Measurements from ENCODE around the gene PDCD1. TPM values are rescaled to one million over a fixed set of nuclear protein-coding genes. Genes with fewer than 3 reads are reported as not detected.

The PDCD1 gene
- total and polyA plus RNA-seq, 2 of the 13 experiments (the other 11 are each of a cell fraction or from before 2014, with no cell fraction given): 0.04 TPM; not detected in 1

DNA sequence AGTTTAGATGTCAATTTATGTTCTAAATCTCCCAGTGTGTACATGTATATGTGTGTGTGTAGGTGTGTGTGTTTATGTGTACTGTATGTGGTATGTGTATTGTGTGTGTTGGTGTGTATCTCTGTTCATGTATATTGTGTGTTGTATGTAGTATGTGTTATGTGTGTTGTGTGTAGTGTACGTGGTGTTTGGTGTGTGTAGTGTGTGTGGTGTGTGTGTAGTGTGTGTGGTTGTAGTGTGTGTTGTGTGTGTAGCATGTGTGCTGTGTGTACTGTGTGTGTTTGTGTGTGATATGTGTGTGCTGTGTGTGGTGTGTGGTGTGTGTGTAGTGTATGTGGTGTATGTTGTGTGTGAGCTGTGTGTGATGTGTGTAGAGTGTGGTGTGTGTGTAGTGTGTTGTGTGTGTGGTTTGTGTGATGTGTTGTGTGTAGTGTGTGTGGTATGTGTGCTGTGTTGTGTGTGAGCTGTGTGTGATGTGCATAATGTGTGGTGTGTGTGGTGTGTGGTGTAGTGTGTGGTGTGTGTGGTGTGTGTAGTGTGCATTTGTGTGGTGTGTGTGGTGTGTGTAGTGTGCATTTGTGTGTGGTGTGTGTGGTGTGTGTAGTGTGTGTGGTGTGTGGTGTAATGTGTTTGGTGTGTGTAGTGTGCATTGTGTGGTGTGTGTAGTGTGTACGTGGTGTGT, 5.6 kb upstream of the PDCD1 start (continued):
- TF ChIP-seq, protein P1, sequence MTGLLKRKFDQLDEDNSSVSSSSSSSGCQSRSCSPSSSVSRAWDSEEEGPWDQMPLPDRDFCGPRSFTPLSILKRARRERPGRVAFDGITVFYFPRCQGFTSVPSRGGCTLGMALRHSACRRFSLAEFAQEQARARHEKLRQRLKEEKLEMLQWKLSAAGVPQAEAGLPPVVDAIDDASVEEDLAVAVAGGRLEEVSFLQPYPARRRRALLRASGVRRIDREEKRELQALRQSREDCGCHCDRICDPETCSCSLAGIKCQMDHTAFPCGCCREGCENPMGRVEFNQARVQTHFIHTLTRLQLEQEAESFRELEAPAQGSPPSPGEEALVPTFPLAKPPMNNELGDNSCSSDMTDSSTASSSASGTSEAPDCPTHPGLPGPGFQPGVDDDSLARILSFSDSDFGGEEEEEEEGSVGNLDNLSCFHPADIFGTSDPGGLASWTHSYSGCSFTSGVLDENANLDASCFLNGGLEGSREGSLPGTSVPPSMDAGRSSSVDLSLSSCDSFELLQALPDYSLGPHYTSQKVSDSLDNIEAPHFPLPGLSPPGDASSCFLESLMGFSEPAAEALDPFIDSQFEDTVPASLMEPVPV (CRISPR knock-in tag; IDR thresholded peaks at IDR 0.05): no peak
- TF ChIP-seq ZNF333 (CRISPR knock-in tag; IDR thresholded peaks at IDR 0.05; ENCODE audit: borderline replicate concordance) (no peak), FOXA3 (CRISPR knock-in tag; IDR thresholded peaks at IDR 0.05) (no peak), ZNF629 (CRISPR knock-in tag; conservative IDR thresholded peaks at IDR 0.05) (no peak), ZNF34 (CRISPR knock-in tag; IDR thresholded peaks at IDR 0.05; ENCODE audit: borderline replicate concordance) (no peak), MBNL3 (CRISPR knock-in tag; conservative IDR thresholded peaks at IDR 0.05) (no peak), ZNF33B (CRISPR knock-in tag; IDR thresholded peaks at IDR 0.05) (no peak), MTF1 (CRISPR knock-in tag; IDR thresholded peaks at IDR 0.05) (no peak), KDM1A (CRISPR knock-in tag; IDR thresholded peaks at IDR 0.05) (no peak)

DNA sequence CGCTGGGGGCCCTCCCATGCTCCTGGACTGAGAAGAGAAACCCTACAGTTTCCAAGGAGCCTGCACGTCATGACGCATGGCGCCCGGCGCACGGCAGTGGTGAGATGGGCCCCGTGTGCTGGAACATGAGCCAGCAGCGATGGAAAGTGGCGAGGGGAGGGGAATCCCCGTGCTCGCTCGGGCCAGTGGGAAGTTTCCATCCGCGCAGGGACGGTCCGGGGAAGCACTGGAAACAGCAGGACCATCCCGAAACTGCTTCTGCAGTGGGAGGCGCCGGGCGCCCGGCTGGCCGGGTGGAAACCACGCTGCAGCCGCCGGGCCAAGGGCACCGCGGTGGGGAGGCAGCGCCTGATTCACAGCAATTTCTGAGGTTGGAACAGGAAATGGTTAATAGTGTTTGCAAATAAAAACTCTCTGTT, 4.9 kb upstream of the PDCD1 start:
- no peaks in the 10 kb centered on the region for H3K36me3 ChIP-seq (replicated peaks in 1 of 2; ENCODE audit: control insufficient read depth in 1 of 2, insufficient read depth in 2 of 2, low read length in 2 of 2)
- no peak overlapping the region for H3K27ac ChIP-seq (ENCODE audit: extremely low read length, insufficient read depth, low read length)
- POLR2A ChIA-PET: no interaction called here
- no peaks in the 10 kb centered on the region for H3K9me3 ChIP-seq (ENCODE audit: low read length)
- peaks cover 13% of the 10 kb centered on the region for H3K4me1 ChIP-seq (ENCODE audit: insufficient read depth, low read length)
- no peak overlapping the region for H3K9ac ChIP-seq (ENCODE audit: insufficient read depth, low read depth, low read length)
- no peak for ATAC-seq
- BruUV-seq (replicated peaks): no TSS peak
- intact Hi-C loops (cut with micrococcal nuclease; ENCODE audit: unreplicated experiment): no loop called here
- in situ Hi-C loops (cut with HindIII; ENCODE audit: extremely low pct_ligation_motif_present, low pct_unique_long_range_greater_than_20kb): no loop called here
- TF ChIP-seq PCBP1 (IDR thresholded peaks at IDR 0.05; ENCODE audit: borderline replicate concordance, low read depth, low read length) (no peak), ATF1 (CRISPR knock-in tag; IDR thresholded peaks at IDR 0.05) (no peak), MYC (CRISPR knock-in tag; IDR thresholded peaks at IDR 0.05; ENCODE audit: borderline replicate concordance) (0 out of 2 replicates have a peak, but pooled peaks have one; percentile 15), ZFP1 (CRISPR knock-in tag; IDR thresholded peaks at IDR 0.05) (no peak)
- no peak overlapping the region for H2AFZ ChIP-seq (ENCODE audit: low read length)
- no peaks in the 10 kb centered on the region for H3K79me2 ChIP-seq (ENCODE audit: insufficient read depth, low read length)
- no peak for DNase-seq (ENCODE audit: low spot score)
- FAIRE-seq: no peak
- peaks cover 10 to 78% of the 10 kb centered on the region in 2 experiments; a peak in 4 of 5 replicates for H3K27me3 ChIP-seq (ENCODE audit: control insufficient read depth in 1 of 2, insufficient read depth in 2 of 2, low read length in 2 of 2)
- H4K20me1 ChIP-seq (ENCODE audit: insufficient read depth, low read length): 0 out of 2 replicates have a peak, but pooled peaks cover 5% of the 10 kb centered on the region
- no peak overlapping the region for H3K4me3 ChIP-seq (replicated peaks in 1 of 3; ENCODE audit: insufficient read depth in 1 of 3, low read depth in 2 of 3, low read length in 3 of 3)
- CTCF ChIA-PET (ENCODE audit: low intra/inter-chr PET ratio, low total read pairs): no interaction called here
- no peak overlapping the region for H3K4me2 ChIP-seq (ENCODE audit: low read depth, low read length)
- 54% methylated on average over 22 of the region's 29 CpGs for WGBS (ENCODE audit: low lambda C conversion rate)
